H4 (cell line): Measurements from ENCODE around the gene TYMP. TPM values are rescaled to one million over a fixed set of nuclear protein-coding genes. Genes with fewer than 3 reads are reported as not detected.
A peak's percentile ranks its signal among the peaks of the same experiment; 100 is the strongest.
"Not testable (repeated sequence)": the region's sequence is repeated elsewhere in the genome, so short reads cannot be mapped to it uniquely, and the experiment has no call there.

Experiments
- DNase-seq: peaks from one replicate; pipeline ENCODE4 v3.0.0-alpha.2; 2015; ENCODE audit warnings: low spot score
- total RNA-seq: library from RNA; depleted of rRNA; stranded (reverse); fragments of >200 nt; shearing (Covaris generic); gene quantifications from 2 replicates; pipeline ENCODE4 v1.2.3, GENCODE V29; 2014

Gene TYMP
- total RNA-seq, 1 experiment from 2014 or later, result 0.39 TPM

DNA sequence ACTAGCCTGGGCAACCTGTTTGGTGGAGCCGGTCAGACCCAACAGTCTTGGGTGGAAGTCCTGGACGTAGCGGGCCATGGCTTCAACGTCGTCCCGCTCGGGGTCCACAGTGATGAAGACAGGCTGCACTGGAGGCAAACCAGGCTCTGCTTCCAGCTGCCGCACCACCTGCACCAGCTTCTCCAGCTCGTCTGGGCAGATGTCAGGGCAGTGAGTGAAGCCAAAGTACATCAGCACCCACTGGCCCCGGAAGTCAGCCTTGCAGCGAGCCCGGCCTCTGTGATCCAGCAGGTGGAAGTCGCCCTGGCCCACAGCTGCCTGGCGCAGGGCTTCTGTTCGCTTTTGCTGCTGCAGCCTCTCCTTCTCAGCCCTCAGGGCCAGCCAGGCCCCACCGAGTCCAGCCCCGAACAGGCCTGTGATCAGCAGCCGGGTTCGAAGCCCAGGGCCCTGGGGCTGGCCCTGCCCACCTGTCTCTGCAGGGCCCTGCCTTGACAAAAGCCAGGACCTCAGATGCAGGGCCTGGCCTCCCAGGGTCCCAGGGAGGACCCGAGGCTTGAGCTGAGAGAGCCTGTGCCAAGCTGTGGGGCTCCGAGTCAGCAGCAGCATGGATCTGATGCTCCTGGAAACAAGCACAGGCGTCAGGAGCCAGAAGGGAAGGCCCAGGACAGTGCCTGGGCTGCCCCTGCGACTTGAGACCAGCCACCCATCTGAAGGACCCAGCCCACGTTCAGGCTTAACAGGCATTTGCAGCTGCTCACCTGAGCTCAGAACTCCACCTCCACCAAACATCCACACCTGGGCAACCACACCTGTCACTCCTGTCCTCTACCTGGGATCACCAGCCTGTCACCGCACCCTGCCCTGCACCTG is 5.8 kb downstream of the TYMP start:
- DNase-seq, result no peak

DNA sequence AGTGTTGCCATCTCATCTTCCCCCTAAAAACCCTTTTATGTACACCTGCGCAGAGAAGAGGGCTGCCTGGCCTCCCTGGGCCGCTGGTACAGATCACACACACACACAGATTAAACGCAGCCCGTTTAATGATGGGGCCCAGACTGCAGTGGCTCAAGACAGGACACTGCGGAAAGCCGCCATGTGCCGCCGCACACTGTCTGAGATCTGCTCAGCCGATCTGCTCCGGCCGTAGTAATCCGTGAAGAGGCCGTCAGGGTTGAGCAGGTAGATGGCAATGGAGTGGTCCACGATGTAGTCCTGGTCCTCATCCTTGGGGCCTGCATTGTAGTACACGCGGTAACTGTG is 6.4 kb downstream of the TYMP start:
- no peak for DNase-seq

- no peak for DNase-seq
Measured at GRCh38 chr22:50522806-50523438, 6.9 kb downstream of the TYMP start.

- DNase-seq, result no peak
Measured at GRCh38 chr22:50522208-50522805, 7.5 kb downstream of the TYMP start.

- DNase-seq, result no peak
Measured at GRCh38 chr22:50521710-50522109, 8.1 kb downstream of the TYMP start.

DNA sequence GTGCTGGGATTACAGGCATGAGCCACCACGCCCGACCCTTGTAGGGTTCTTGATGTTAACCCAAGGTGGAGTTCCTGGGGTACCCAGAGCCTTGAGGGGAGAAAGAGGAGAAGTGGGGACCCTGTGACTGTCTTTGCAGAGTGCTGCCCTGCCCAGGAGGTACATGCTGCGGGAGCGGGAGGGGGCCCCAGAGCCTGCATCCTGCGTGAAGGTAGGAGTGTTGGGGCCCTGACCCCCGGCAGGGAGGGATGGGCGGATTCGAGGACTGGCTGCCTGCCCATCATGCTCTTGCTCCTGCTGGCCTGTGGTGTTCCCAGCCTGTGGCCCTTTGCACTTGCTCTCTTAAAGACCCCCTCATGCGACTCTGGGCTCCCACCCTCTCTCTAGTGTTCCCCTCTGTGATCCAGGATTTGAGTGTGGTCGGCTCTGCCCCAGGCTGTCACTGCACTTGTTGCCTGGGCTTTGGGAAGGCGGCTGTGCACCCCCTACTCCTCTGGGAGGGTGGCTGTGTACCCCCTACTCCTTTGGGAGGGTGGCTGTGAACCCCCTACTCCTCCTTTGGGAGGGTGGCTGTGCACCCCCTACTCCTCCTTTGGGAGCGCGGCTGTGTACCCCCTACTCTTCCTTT is 8.9 kb downstream of the TYMP start:
- no peak for DNase-seq

DNA sequence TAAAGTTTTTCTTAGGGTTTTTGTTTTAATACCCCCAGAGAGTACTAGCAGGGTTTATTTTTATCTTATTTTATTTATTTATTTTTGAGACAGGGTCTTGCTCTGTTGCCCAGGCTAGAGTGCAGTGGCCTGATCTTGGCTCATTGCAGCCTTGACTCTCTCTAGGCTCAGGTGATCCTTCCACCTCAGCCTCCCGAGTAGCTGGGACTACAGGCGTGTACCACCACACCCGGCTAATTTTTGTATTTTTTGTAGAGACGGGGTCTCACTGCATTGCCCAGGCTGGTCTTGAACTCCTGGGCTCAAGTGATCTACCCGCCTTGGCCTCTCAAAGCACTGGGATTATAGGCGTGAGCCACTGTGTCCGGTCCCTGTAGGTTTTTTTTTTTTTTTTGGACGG is 9.6 kb downstream of the TYMP start:
- not testable (repeated sequence) for DNase-seq

- DNase-seq, result no peak
Measured at GRCh38 chr22:50519151-50519550, 10.7 kb downstream of the TYMP start.

- no peak for DNase-seq
Measured at GRCh38 chr22:50518606-50519005, 11.2 kb downstream of the TYMP start.

- no peak for DNase-seq
Measured at GRCh38 chr22:50517495-50518260, 12.1 kb downstream of the TYMP start.

DNA sequence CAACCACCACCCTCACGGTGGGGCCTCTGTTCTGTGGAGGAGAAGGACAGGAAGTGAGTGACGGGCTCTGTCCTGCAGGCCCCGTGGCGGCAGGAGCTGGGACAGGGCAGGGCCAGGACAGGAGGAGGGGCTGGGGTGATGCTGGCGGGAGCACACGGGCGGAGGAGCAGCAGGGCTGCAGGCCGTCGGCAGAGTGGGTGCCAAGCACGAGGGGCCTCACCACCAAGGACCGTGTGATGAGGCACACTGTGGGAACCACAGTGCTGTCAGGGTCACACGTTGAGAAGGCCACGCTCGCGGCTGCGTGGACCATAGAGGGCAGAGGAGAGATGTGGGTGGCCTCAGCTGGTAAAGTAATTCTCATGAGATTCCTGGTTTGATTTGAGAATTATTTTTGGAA is 12.9 kb downstream of the TYMP start:
- DNase-seq, result no peak

- no peak for DNase-seq
Measured at GRCh38 chr22:50516068-50516467, 13.7 kb downstream of the TYMP start.

- DNase-seq, result no peak
Measured at GRCh38 chr22:50513175-50513574, 16.6 kb downstream of the TYMP start.

DNA sequence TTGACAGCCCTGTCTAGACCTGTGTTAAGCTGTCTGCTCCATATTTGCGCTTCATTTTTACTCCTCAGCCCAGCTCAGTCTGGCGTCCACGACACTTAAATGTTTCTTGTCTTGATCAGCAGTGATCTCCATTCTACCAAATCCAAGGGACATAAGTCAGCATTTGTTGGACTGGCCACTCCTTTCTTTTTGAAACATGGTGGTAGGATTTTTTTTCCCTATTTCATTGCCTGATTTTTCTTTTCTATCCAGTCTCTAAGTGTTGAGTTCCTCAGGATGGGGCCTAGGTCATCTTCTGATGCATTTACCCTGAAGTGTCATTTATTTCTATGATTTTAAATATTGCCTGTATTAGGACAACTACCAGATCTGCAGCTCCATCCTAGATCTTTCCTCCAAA is 20.9 kb downstream of the TYMP start:
- no peak for DNase-seq

GRCh38 chr22:50507991-50508884 is 21.6 kb downstream of the TYMP start, which contains the start of gene NCAPH2:
Gene NCAPH2, plus strand, starts transcription at chr22:50508224. Its CDS starts 114 bp downstream, at chr22:50508338.
- DNase-seq, result peak; percentile 90

DNA sequence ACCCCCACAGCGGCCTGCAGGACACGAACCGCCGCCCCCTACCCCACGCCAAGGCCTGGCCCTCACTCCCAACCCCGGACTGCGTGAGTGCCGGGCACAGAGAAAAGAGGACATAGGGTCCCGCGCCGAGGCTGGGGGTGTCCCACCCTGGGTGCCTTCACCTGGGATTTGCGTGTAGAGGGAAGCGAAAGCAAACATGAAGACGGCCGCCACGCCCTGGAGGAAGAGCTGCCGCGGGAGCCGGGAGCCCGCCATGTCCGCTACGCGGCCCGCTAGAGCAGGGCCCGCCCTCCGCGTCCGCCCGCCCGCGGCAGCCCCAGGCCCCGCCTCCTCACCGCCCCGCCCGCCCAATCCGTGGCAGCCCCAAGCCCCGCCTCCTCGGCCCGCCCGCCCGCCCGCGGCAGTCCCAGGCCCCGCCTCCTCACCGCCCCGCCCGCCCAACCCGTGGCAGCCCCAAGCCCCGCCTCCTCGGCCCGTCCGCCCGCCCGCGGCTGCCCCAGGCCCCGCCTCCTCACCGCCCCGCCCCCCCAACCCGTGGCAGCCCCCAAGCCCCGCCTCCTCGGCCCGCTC is 22.3 kb downstream of the TYMP start, which contains the start of gene LMF2:
Gene LMF2 (minus strand): TSS at position 282 of the 570 bp plus-strand sequence. CDS start 27 bp downstream, at position 255.
- DNase-seq, result peak; percentile 39

GRCh38 chr22:50506611-50507420 is 23.0 kb downstream of the TYMP start:
- DNase-seq, result no peak

DNA sequence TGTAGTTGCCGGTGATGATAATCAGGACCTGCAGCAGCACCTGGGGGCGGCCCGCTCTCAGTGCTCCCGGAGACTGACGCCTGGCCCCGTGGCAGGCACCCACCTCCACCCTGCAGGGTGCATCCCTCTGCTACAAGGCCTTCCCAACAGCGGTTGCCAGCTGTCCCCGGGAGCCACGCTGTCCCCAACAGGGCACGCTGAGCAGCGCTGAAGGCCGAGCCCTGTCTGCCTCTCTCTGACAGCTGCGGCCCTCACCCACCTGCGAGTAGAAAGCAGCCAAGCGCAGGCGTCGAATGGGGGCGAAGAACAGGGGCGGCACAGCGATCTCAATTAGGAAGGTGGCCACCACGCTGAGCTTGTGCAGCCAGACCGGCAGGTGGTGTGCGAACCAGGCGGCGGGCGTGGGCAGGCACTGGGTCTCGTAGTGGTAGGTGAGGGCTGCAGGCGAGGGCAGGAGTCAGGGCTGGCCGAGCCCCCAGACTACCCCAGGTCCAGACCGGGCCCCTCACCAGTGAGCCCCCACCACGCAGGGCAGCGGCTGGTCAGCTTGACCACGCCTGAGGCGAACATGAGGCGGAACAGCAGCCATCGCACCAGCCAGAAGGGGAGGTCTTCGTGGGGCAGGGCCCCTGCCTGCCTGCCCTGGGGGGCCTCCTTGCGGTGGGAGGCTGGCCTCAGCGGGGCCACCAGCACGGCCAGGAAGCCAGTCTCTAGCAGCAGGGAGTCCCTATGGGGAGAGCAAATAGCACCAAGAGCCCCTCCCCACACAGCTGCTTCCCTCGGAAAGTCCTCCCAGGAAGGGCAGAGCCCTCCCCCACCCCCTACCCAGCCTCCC is 23.8 kb downstream of the TYMP start:
- no peak for DNase-seq
